ENCODE results near the gene TFEB. TPM values are rescaled to one million over a fixed set of nuclear protein-coding genes. Genes with fewer than 3 reads are reported as not detected.

The TFEB gene
- total and polyA plus RNA-seq, 10 of the 15 experiments (the other 5 are each of a cell fraction or from before 2014, with no cell fraction given), result 0.84 to 108 (median 60.8) TPM

DNA sequence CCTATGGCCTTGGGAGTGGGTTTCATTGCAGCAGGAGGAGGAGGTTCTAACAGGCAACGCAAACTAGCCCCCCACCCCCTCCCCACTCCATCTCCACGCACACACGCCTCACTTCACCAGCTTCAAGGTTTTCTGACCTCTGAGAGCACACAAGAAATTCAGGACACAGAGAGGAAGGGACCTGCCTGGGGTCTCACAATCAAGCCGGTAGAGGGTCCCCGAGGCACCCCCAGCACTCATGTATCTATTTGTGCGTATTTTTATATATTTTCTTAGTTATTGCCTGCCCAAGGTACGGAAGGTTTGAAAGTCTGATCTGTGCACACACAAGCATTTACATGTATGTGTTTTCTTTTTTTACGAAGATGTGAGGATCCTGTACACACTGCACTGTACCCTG, 80.2 kb downstream of the TFEB start (continued):
- TF ChIP-seq ZBTB4 (CRISPR knock-in tag; IDR thresholded peaks at IDR 0.05) (no peak), MYB (IDR thresholded peaks at IDR 0.05; ENCODE audit: borderline replicate concordance, low read depth, low read length) (no peak)

DNA sequence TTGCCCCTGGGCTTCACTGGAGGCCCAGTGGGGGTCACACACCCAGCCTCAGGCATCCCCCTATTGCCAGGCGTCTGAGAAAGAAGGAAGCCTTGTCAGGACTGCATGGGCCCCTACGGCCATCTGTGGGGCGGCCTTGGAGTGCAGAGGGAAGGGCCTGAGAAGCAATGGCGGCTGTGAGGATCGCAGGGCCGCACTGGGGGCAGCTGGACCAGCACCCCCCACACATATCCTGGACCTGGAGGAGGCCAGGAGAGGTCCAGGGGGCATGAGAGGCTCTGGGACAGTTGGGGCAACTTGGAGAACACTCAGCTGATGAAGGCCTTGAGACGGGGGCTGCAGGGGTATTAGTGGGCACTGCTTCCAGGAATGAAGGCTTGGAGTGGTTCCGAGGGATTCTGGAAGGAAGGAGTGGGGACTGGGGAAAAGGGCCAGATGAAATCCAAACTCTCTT, 80.7 kb downstream of the TFEB start:
- intact Hi-C loops (cut with micrococcal nuclease; ENCODE audit: unreplicated experiment), result no loop called here
- no TSS peak for BruUV-seq (replicated peaks)
- ATAC-seq, result no peak
- H3K27ac ChIP-seq (ENCODE audit: control insufficient read depth, insufficient read depth), result no peak overlapping the region
- 20% methylated on average over 8 of the region's 8 CpGs for WGBS (ENCODE audit: insufficient coverage, insufficient replicate concordance, low lambda C conversion rate, missing lambda C conversion rate)
- no peak overlapping the region for H3K4me2 ChIP-seq (ENCODE audit: control insufficient read depth, insufficient read depth)
- CTCF ChIA-PET, result no interaction called here
- FAIRE-seq, result no peak
- H2AFZ ChIP-seq (ENCODE audit: control insufficient read depth, low read depth, low read length), result no peak overlapping the region
- H4K20me1 ChIP-seq (ENCODE audit: control insufficient read depth, insufficient read depth), result no peaks in the 10 kb centered on the region
- RAD21 ChIA-PET (ENCODE audit: unreplicated experiment), result no interaction called here
- peaks cover 0 to 2% of the 10 kb centered on the region in 2 experiments; a peak in 3 of 4 replicates for H3K27me3 ChIP-seq (replicated peaks in 1 of 2; ENCODE audit: control insufficient read depth in 2 of 2, insufficient read depth in 2 of 2, low read length in 1 of 2)
- SMC1A ChIA-PET (ENCODE audit: uncharacterized antibody, unreplicated experiment), result no interaction called here
- no peak overlapping the region for H3K4me3 ChIP-seq
- POLR2A ChIA-PET, result no interaction called here
- H3K9me3 ChIP-seq (replicated peaks; ENCODE audit: control insufficient read depth, insufficient read depth, low read length), result no peaks in the 10 kb centered on the region
- no peaks in the 10 kb centered on the region for H3K79me2 ChIP-seq (ENCODE audit: control insufficient read depth, insufficient read depth, low read length)
- no peak for DNase-seq (ENCODE audit: low read depth, low spot score)
- H3K9ac ChIP-seq (ENCODE audit: control insufficient read depth, insufficient read depth, low read length), result no peak overlapping the region
- H3K4me1 ChIP-seq (ENCODE audit: control insufficient read depth, insufficient read depth, low read length), result no peaks in the 10 kb centered on the region
- no peak for TF ChIP-seq NR2C2 (IDR thresholded peaks at IDR 0.05; ENCODE audit: borderline replicate concordance, control insufficient read depth, insufficient read length, low read depth)
- TF ChIP-seq PBX3 (IDR thresholded peaks at IDR 0.05; ENCODE audit: insufficient replicate concordance, low read depth, low read length), result no peak
- no peak for TF ChIP-seq PRDM15 (CRISPR knock-in tag; IDR thresholded peaks at IDR 0.05)
- TF ChIP-seq BCL11A (IDR thresholded peaks at IDR 0.05; ENCODE audit: low read depth, low read length), result no peak
- TF ChIP-seq SREBF2 (IDR thresholded peaks at IDR 0.05; ENCODE audit: low read length), result no peak
- TF ChIP-seq SIX5 (IDR thresholded peaks at IDR 0.05; ENCODE audit: low read depth, low read length, severe bottlenecking), result no peak
- no peak for TF ChIP-seq POU2F2 (IDR thresholded peaks at IDR 0.05; ENCODE audit: borderline replicate concordance, low read depth, low read length)
- TF ChIP-seq CREB1 (IDR thresholded peaks at IDR 0.05; ENCODE audit: low read depth), result no peak
- TF ChIP-seq RB1 (IDR thresholded peaks at IDR 0.05; ENCODE audit: borderline replicate concordance), result no peak
- no peak for TF ChIP-seq MXI1 (IDR thresholded peaks at IDR 0.05; ENCODE audit: low read depth, low read length)
- TF ChIP-seq CREM (IDR thresholded peaks at IDR 0.05; ENCODE audit: low read depth), result no peak
- no peak for TF ChIP-seq SP1 (IDR thresholded peaks at IDR 0.05; ENCODE audit: low read depth, low read length)
- no peak for TF ChIP-seq PML (IDR thresholded peaks at IDR 0.05; ENCODE audit: low read length)
- TF ChIP-seq MTA2 (IDR thresholded peaks at IDR 0.05; ENCODE audit: low read depth), result no peak
- in situ Hi-C loops (cut with MboI), result no loop called here
- H3K36me3 ChIP-seq (ENCODE audit: control insufficient read depth in 2 of 2, insufficient read depth in 2 of 2, low read length in 1 of 2), result no peaks in the 10 kb centered on the region

Measured in GM12878 (cell line).